Duodenal mucosa (tissue), 2 donors: ENCODE results near the gene FRS2.
A peak's percentile ranks its signal among the peaks of the same experiment; 100 is the strongest.

Experiments used
- H3K27ac ChIP-seq: one replicate; pipeline ENCODE4 v1.7.0; 2013; ENCODE audit warnings: low read depth, low read length
- H3K27me3 ChIP-seq, 2 donors: one replicate each; pipeline ENCODE4 v1.7.0; 2013; ENCODE audit warnings: low read length in 2 of 2, control low read depth in 1 of 2; ENCODE audit not compliant: insufficient read depth in 2 of 2, control insufficient read depth in 1 of 2
- H3K36me3 ChIP-seq, 2 donors: one replicate each; pipeline ENCODE4 v1.7.0; 2013; ENCODE audit warnings: low read length in 2 of 2, control low read depth in 1 of 2; ENCODE audit not compliant: insufficient read depth in 2 of 2, control insufficient read depth in 1 of 2
- H3K4me1 ChIP-seq, 2 donors: one replicate each; pipeline ENCODE4 v1.7.0; 2013; ENCODE audit warnings: low read length in 2 of 2, control low read depth in 1 of 2; ENCODE audit not compliant: insufficient read depth in 2 of 2, control insufficient read depth in 1 of 2
- H3K4me3 ChIP-seq, 2 donors: one replicate each; pipeline ENCODE4 v1.7.0; 2013; ENCODE audit warnings: low read length in 2 of 2, low read depth in 1 of 2
- H3K9ac ChIP-seq, 2 donors: one replicate each; pipeline ENCODE4 v1.7.0; 2013; ENCODE audit warnings: low read length in 2 of 2, low read depth in 1 of 2
- H3K9me3 ChIP-seq, 2 donors: one replicate each; pipeline ENCODE4 v1.7.0; 2013; ENCODE audit warnings: low read length in 2 of 2, control low read depth in 1 of 2; ENCODE audit not compliant: control insufficient read depth in 1 of 2

The FRS2 gene

DNA sequence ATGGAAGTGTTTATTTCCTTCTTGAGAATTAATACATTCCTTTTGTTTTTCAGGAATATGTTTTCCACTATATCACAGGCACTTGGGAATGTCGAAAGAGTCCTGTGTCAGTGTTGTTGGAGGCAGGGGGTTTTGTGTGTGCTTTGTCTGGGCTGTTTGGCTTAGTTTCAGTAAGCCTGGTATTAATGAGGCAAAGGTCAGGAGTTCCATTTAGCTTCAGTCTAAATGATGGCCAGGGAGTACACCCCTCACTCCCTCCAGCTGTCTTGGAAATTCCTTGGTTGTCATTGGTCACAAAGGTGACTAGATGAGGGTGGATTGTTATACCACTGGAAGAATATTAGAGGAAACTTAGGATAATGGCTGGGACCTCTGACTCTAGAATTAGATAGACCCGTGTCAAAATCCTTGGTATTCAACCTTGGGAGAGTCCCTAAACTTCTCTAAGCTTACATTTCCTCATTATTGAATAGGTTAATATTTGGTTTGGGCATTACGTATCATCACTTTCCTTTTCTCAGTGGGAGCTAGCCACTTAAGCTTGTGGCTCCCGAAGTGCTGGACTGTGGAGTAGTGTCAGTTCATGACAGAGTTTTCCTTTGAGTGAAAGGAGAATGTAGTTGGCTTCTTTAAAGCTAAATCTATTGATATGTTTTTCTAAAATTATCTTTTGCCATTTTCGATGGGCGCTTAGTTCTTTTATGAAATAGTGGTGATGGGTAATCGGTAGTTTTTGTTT lies 5.2 kb downstream of the FRS2 start:
- Histone ChIP-seq H3K27me3 (no peaks in the 10 kb centered on the region), H3K4me3 (peak overlapping the region in 1 of 2 donors; percentile 7), H3K4me1 (peaks cover 21 to 37% of the 10 kb centered on the region in 2 donors), H3K36me3 (no peaks in the 10 kb centered on the region), H3K27ac (no peak overlapping the region), H3K9me3 (no peaks in the 10 kb centered on the region), H3K9ac (no peak overlapping the region)

DNA sequence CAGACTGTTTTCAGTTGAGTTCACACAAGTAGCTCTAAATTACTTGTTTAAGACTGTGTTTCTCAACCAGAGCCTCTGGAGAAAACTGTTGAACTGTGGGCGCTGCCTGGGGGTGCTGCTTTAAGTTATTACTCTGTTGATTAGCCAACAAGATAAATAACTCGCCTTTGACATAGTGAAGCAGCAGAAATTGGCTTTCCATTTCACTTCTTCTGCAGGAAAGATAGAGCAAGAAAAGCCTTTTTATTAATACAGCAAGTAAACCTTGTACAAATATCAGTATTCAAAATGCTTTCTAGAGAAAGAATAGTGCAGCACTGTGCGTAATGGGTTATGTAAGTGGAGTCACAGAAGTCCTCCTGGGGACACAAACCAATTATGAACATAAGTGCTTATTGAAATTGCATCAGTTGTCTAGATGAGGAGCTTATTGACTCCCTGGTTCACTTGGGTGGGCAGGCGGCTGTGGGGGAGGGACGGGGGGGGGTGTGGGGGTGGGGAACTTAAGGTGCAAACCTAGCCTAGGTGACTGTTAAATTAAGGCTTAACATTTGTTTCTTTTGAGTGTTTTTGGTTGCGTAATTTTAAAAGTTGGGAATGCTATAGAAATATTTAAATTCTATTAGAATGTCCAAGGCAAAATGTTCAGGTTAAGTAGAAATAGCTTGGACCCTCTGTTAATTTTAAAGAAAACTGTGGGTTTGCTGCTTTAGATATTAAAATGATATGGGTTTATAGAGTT lies 6.3 kb downstream of the FRS2 start:
- Histone ChIP-seq H3K27ac (peak overlapping the region; percentile 6), H3K36me3 (no peaks in the 10 kb centered on the region), H3K4me3 (no peak overlapping the region), H3K9ac (no peak overlapping the region), H3K9me3 (no peaks in the 10 kb centered on the region), H3K27me3 (no peaks in the 10 kb centered on the region), H3K4me1 (peaks cover 18 to 36% of the 10 kb centered on the region in 2 donors)

DNA sequence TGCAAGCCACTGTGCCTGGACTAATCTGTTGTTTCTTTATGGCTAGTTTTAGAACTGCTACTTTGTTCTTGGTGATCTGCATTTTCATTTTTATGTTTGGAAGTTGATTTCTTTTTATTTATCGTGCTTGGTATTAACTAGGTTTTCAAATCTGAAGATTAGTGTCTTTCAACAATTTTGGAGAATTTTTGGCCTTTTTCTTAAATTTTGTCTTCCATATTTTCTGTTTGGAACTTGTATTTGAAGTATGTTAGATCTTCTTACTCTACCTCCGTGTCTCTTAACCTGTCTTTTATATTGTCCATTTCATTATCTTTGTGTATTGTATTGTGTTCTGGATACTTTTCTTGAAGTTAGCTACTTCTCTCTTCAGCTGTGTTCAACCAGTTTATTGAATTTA lies 9.5 kb downstream of the FRS2 start:
- Histone ChIP-seq H3K9me3 (no peaks in the 10 kb centered on the region), H3K4me3 (no peak overlapping the region), H3K9ac (no peak overlapping the region), H3K36me3 (no peaks in the 10 kb centered on the region), H3K27me3 (no peaks in the 10 kb centered on the region), H3K4me1 (peaks cover 18 to 27% of the 10 kb centered on the region in 2 donors), H3K27ac (no peak overlapping the region)

GRCh38 chr12:69480698-69481097 lies 10.5 kb downstream of the FRS2 start:
- H3K9ac ChIP-seq = no peak overlapping the region
- H3K4me1 ChIP-seq = peaks cover 12 to 20% of the 10 kb centered on the region in 2 donors
- H3K9me3 ChIP-seq = no peaks in the 10 kb centered on the region
- H3K27me3 ChIP-seq = no peaks in the 10 kb centered on the region
- H3K36me3 ChIP-seq = no peaks in the 10 kb centered on the region
- no peak overlapping the region for H3K27ac ChIP-seq
- no peak overlapping the region for H3K4me3 ChIP-seq

DNA sequence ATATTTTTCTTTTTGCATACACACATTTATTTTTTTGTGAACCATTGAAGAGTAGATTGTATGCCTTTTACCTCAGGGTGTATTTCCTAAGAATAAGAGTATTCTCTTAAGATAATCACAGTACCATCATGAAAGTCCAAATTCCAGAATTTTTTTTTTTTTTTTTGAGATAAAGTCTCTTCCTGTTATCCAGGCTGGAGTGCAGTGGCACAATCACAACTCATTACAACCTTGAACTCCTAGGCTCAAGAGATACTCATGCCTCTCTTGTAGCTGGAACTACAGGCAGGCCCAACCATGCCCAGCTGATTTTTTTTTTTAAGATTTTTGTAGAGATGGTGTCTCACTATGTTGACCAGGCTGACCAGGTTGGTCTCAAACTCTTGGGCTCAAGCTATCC lies 10.9 kb downstream of the FRS2 start:
- no peak overlapping the region for H3K27ac ChIP-seq
- peaks cover 8 to 17% of the 10 kb centered on the region in 2 donors for H3K4me1 ChIP-seq

DNA sequence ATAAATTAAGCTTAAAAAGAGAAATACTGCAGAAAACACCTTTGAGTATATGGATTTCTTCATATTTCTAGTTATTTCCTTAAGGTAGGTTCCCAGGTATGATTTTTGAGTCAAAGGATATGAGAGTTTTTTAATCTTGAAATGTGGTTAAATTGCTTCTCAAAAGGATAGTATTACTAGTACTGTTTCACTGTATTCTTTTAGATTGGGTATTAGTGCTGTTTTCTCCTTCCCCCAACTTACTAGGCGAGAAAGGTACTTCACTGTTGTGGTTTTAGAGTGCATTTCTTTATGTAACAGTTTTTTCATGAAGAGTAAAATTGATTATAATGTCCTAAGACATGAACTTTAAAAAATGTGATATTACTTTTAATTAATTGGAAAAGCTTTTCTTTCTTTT lies 13.5 kb downstream of the FRS2 start:
- no peak overlapping the region for H3K27ac ChIP-seq
- no peak overlapping the region for H3K4me3 ChIP-seq
- no peak overlapping the region for H3K9ac ChIP-seq
- peaks cover 2 to 16% of the 10 kb centered on the region in 2 donors for H3K36me3 ChIP-seq
- no peaks in the 10 kb centered on the region for H3K27me3 ChIP-seq
- H3K4me1 ChIP-seq = peaks cover 8 to 13% of the 10 kb centered on the region in 2 donors
- peaks cover 6 to 10% of the 10 kb centered on the region in 2 donors for H3K9me3 ChIP-seq

More for the DNA sequence above, 10.9 kb downstream of the FRS2 start:
- H3K4me3 ChIP-seq = no peak overlapping the region
- no peaks in the 10 kb centered on the region for H3K27me3 ChIP-seq
- no peaks in the 10 kb centered on the region for H3K36me3 ChIP-seq
- no peaks in the 10 kb centered on the region for H3K9me3 ChIP-seq
- no peak overlapping the region for H3K9ac ChIP-seq

DNA sequence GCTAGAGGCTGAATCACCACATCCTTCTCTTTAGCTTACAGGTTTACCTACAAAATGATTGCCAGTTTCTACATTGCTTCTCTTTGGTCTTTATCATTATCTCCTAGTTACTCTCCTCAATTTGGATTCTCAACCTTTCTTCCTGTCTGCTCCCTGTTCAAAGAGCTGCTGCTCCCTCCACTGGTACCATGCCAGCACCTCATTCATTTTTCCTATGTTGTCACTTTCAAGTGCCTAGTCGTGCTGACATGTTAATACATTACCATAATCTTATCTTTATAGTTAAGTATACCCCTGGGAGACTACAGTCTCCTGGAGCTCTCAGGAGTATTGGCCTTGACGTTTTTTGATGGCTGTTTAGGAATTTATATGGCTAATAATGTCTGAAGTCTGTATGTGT lies 14.2 kb downstream of the FRS2 start:
- Histone ChIP-seq H3K27ac (no peak overlapping the region), H3K4me3 (no peak overlapping the region), H3K4me1 (peaks cover 8 to 13% of the 10 kb centered on the region in 2 donors), H3K27me3 (no peaks in the 10 kb centered on the region), H3K9ac (no peak overlapping the region), H3K9me3 (peaks cover 6 to 10% of the 10 kb centered on the region in 2 donors), H3K36me3 (peaks cover 2 to 16% of the 10 kb centered on the region in 2 donors)

GRCh38 chr12:69490920-69491643 lies 20.9 kb downstream of the FRS2 start:
- peaks cover 6 to 10% of the 10 kb centered on the region in 2 donors for H3K9me3 ChIP-seq
- H3K4me3 ChIP-seq = no peak overlapping the region
- no peak overlapping the region for H3K27ac ChIP-seq
- H3K4me1 ChIP-seq = peaks cover 0 to 4% of the 10 kb centered on the region in 2 donors
- H3K27me3 ChIP-seq = no peaks in the 10 kb centered on the region
- no peak overlapping the region for H3K9ac ChIP-seq
- peaks cover 2 to 16% of the 10 kb centered on the region in 2 donors for H3K36me3 ChIP-seq

GRCh38 chr12:69492739-69493138 lies 22.6 kb downstream of the FRS2 start:
- Histone ChIP-seq H3K9me3 (peaks cover 0 to under 1% of the 10 kb centered on the region in 2 donors), H3K4me3 (no peak overlapping the region), H3K27ac (no peak overlapping the region), H3K4me1 (peaks cover 4 to 13% of the 10 kb centered on the region in 2 donors), H3K27me3 (no peaks in the 10 kb centered on the region), H3K9ac (no peak overlapping the region), H3K36me3 (peaks cover 0 to 4% of the 10 kb centered on the region in 2 donors)

GRCh38 chr12:69495071-69495470 lies 24.9 kb downstream of the FRS2 start:
- Histone ChIP-seq H3K9ac (no peak overlapping the region), H3K36me3 (no peaks in the 10 kb centered on the region), H3K4me3 (no peak overlapping the region), H3K4me1 (peaks cover 4 to 16% of the 10 kb centered on the region in 2 donors), H3K9me3 (no peaks in the 10 kb centered on the region), H3K27me3 (no peaks in the 10 kb centered on the region), H3K27ac (no peak overlapping the region)
